OCI-LY1 (cell line): ENCODE data around the gene FAM222B.

Source experiments
- EZH2 ChIP-seq: fragments of 200-600 bp; sonication (generic), shearing (Covaris generic); IDR thresholded peaks from 2 replicates; pipeline ENCODE4 v1.8.0; 2017; ENCODE audit warnings: borderline replicate concordance, mixed run types, mild to moderate bottlenecking, antibody characterized with exemption, low read length, moderate library complexity, mixed read lengths
- TF ChIP-seq, protein P1 (sequence below): fragments of 200-600 bp; sonication (generic), shearing (Covaris generic); IDR thresholded peaks from 2 replicates; pipeline ENCODE4 v1.5.1; 2017; ENCODE audit warnings: mild to moderate bottlenecking, antibody characterized with exemption, low read length, moderate library complexity, mixed read lengths

DNA sequence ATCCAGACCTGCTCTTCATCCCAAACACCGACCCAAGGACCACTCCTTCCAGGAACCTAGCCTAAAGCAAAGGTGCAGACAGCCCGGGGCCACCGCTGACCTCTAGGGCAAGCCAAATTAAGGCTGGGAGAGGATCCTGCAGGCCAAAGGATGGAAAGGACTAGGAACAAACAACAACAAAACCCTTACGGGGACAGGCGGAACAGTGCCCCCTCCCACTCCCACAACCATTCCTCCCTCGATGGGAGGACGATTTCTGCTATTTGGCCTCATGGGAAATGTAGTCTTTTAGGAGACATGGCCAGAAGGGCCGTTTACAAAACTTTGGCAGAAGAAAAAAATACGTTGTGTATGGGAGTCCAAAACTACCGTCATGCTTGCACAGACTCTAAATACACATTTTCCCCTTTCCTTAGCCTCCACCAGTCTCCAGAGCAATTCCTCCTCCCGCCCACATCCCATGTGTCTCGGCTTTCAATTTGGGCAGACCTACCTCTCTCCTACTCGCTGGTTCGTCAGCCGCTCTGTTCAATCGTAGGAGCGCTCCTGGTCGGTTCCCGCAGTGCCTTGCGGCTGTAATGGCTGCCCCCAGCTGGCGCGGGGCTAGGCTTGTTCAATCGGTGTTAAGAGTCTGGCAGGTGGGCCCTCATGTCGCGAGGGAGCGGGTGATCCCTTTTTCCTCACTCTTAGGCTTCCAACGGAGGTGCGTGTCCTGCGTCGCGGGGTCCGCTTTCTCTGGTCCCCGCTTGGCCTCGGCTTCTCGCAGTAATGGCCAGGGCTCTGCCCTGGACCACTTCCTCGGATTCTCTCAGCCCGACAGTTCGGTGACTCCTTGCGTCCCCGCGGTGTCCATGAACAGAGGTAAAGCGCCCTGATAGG lies 12.1 kb upstream of the FAM222B start, which contains the start of gene ERAL1:
- TF ChIP-seq, protein P1, sequence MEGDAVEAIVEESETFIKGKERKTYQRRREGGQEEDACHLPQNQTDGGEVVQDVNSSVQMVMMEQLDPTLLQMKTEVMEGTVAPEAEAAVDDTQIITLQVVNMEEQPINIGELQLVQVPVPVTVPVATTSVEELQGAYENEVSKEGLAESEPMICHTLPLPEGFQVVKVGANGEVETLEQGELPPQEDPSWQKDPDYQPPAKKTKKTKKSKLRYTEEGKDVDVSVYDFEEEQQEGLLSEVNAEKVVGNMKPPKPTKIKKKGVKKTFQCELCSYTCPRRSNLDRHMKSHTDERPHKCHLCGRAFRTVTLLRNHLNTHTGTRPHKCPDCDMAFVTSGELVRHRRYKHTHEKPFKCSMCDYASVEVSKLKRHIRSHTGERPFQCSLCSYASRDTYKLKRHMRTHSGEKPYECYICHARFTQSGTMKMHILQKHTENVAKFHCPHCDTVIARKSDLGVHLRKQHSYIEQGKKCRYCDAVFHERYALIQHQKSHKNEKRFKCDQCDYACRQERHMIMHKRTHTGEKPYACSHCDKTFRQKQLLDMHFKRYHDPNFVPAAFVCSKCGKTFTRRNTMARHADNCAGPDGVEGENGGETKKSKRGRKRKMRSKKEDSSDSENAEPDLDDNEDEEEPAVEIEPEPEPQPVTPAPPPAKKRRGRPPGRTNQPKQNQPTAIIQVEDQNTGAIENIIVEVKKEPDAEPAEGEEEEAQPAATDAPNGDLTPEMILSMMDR: no peak
- no peak for TF ChIP-seq EZH2
